Stimulated activated CD4-positive, alpha-beta T cell treated with anti-CD3 and anti-CD28 coated beads, TNF-alpha, amount 100 ng/mL, for 24 hours (primary cell): Measurements from ENCODE around the gene STRC.
"Not testable (repeated sequence)": the region's sequence is repeated elsewhere in the genome, so short reads cannot be mapped to it uniquely, and the experiment has no call there.

Source experiments
- DNase-seq, 3 experiments: peaks; one replicate each; pipeline ENCODE4 v3.0.0-alpha.2; 2020; ENCODE audit warnings: low read depth in 3 of 3

Gene STRC

DNA sequence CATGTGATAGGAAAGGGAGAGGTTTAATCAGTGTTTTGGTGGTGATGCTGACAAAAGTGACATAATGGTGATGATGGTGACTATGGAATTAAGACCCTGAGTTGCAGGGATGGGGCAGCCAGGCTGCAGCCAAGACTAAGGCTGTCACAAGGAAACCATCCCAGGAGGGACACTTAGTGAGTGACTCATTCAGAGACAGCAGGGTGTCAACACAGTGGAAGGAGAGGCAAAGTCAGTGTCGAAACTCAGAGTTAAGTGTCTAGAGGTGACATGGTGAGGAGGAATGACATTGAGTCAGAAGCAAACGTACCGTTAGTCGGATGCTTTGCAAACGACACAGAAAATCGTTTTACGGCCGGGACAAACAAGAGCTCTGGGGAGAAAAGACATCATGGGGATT, 54.8 kb downstream of the STRC start:
- not testable (repeated sequence) for DNase-seq

DNA sequence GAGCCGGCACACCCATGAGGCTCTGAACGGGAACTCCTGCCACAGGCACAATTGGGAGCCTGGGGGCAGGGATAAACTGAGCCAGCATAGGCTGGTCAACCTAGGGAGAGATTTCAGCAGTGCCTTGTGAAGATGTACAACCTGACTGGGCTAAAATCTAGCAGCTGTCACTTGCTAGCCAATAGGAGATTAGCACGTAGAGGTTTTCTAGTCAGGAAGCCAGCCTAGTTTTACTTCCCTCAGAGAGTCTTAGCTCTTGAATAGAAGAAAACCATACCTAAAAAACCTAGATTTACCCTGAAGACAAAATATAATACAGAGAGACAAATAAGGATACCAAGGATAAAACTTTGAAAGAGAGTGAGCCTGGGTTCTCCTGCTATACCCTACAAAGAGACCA, 55.8 kb downstream of the STRC start:
- not testable (repeated sequence) for DNase-seq

DNA sequence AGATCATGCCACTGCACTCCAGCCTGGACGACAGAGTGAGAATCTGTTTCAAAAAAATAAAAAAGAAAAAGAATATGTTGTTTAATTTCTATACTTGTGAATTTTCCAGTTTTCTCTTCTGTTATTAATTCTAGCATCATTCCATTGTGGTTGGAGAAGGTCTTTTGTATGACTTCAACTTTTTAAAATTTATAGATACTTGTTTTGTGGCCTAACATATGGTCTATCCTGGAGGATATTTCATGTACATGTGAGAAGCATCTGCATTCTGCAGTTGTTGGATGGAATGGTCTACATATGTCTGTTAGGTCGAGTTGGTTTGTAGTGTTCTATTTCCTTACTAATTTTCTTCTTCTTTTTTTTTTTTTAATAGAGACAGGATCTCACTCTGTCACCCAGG, 65.6 kb downstream of the STRC start:
- no peak for DNase-seq

- DNase-seq = no peak
Measured at GRCh38 chr15:43552256-43552655, 66.3 kb downstream of the STRC start.

DNA sequence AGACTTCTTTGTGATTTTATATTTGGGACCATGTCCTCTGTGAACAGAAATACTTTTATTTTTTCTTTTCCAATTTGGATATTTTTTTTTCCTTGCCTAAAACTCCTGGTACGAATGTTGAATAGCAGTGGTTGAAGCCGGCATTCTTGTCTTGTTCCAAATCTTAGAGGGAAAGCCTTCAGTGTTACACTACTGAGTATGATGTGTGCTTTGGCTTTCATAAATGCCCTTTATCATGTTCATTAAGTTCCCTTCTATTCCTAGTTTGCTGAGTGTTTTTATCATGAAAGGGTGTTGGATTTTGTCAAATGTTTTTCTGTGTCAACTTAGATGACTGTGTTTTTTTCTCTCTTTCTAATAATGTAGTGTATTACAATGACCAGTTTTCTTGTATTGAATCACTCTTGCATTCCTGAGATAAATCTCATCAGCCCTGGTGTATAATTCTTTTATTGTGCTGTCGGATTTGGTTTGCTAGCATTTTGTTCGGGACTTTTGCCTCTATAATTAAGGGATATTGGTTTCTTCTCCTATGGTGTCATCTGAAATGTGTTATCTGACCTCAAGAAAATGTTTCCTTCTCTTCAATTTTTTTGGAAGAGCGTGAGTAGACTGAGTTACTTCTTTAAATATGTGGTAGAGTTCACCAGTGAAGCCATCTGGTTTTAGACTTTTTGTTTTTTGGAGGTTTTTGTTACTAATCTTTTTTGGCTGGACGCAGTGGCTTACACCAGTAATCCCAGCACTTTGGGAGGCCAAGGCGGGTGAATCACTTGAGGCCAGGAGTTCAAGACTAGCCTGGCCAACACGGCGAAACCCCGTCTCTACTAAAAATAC, 67.9 kb downstream of the STRC start:
- DNase-seq = no peak
